Activated CD4-positive, alpha-beta T cell treated with anti-CD3 and anti-CD28 coated beads, Interleukin-2, amount 50 U/mL, for 24 hours (primary cell): Measurements from ENCODE around the gene IL18.
"Not testable (repeated sequence)": the region's sequence is repeated elsewhere in the genome, so short reads cannot be mapped to it uniquely, and the experiment has no call there.

Experiments
- DNase-seq, 2 donors: peaks; one replicate each; pipeline ENCODE4 v3.0.0-alpha.2; 2020; ENCODE audit warnings: low read depth in 1 of 2, low spot score in 1 of 2

The IL18 gene

DNA sequence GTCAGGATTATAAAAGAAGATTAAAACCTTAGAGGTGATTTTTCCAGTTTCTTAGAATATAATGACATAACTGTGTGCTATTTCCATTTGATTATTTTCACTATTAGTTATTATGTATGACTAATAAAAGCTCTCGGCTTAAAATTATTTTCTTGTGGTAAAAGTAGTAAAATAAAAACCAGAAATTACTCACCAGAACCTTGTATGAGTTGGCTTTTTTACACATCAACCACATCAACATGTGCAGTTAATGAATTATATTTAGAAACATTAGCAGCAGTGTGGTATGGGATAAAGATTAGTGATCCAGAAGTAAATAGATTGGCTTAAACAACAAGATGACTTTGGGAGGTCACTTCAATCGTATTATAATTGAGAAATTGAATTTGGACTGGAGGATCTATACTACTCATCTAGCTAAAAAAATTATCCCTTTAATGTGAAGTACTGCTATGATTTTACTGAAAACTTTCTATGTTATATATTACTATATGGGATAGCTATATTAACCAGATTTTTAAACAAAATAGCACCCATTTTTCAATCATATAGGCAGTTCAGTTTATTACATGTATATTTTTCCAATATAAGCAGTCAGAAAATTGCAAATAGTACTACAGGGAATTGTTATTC lies 8.6 kb upstream of the IL18 start:
- DNase-seq: no peak

DNA sequence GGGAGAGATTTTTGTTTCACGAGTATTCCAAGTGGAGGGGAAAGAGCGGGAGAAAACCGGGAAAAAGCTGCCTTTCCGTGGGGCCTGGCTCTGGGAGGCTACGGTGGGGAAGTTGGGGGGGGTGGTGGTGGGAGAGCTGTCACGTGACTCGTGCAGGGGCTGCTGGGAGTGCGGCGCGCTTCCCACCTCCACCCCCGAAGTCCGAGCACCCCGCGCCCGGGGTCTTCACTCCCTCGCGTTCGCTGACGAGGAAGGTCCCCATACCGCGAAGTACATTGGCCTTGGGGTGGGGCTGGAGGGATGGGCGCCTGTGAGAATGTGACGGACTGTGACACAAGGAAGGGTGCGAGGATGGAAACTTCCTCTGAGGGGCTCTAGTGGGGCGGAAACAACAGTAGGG lies 3.3 kb upstream of the IL18 start, which contains the start of gene TEX12:
Gene TEX12, plus strand, starts transcription at position 228 of the 400 bp plus-strand sequence. CDS start 1,897 bp downstream, outside the sequence.
- no peak for DNase-seq

DNA sequence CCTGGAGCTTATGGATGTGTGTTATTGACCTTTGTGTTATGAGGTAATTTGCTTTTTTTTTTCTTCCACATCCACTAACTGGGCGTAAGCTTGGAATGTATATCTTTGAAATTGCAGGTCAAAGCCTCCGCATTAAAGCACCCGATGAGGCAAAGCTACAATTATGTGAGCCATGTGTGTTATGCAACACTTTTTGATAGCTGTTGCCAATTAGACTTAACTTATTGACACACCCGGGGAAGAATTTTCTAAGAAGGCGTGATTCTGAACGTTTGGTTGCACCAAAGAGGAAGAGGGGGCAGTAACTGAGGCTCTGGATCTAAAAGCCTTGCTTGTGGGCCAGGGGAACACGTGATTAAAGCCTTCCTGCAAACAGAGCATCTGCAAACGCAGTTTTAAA lies 2.7 kb upstream of the IL18 start:
- no peak for DNase-seq

DNA sequence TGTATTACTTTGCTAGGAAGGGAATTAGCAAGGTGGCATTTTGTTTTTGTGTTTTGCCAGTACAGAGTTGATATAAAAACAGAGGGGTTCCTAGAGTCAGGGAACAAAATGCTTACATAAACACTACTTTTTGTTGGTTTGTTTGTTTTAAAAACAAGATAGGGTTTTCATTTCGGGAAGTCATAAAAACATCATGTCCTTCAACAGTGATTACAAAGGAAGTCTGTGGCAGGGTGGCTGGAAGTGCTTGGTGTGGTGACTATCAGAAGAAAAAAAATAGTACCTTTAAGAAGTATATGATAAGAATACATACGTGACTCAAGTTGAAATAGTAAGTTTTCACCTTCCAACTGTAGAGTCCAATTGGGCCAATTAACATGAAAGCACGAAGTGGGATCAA lies 1.2 kb upstream of the IL18 start:
- DNase-seq: no peak

DNA sequence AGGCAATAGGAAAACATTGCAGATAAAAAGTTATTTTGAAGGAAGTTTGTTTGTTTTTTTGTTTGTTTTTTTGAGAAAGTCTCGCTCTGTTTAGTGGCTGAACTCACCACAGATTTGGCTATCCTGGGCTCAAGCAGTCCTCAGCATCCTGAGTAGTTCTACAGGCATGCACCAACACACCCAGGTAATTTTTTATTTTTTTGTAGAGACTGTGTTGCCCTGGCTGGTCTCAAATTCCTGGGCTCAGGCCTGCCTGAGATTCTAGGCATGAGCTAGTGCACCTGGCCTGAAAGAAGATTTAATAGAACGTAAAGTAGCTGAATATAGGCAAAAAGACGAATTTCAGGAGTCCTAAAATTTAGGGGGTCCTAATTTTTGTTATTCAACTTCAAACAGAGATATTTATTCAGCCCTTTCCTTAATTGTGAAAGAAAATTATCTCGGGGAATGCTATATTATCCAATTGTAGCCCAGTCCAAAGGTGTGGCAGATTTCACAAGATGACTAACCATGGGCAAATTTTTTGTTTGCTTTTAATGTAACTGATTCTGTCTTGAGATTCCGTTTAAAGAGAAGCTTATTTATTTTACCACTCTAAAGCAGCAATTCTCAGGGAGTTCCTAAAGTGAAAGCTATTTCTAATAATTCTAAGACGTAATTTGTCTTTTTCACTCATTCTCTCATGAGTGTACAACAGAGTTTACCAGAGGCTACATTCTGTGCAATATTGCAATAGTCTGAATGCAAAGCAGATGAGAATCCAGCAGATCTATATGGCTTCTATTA lies 940 bp downstream of the IL18 start:
- DNase-seq: no peak

DNA sequence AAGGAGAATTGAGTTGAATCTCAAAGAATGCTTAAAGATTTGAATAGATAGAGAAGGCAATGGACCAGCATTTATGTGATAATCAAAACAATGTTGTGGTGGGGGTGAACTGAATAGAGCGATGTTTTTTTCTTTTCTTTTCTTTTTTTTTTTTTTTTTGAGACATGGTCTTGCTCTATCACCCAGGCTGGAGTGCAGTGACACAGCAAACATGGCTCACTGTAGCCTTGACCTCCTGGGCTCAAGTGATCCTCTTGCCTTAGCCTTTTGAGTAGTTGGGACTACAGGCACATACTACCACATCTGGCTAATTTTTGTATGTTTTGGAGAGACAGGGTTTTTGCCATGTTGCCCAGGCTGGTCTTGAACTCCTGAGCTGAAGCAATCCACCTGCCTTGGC lies 1.7 kb downstream of the IL18 start:
- DNase-seq: not testable (repeated sequence)

DNA sequence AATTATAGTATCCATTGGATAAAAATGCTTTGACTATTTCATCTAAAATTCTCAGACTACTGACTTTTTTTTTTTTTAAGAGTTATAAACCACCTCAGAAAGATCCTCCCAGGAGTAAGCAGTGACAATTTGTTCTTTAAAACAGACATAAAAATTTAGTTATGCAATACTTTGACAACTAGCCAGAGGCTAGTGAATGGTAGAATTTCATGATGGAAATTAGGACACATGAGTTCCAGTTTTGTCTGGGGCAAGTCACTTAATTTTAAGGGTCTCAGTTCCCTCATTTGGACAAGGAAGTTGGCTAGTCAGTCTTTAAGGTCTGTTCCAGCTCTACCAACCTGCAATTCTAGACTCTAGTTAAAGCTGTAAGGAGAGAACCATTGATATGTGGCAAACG lies 2.9 kb downstream of the IL18 start:
- DNase-seq: no peak

DNA sequence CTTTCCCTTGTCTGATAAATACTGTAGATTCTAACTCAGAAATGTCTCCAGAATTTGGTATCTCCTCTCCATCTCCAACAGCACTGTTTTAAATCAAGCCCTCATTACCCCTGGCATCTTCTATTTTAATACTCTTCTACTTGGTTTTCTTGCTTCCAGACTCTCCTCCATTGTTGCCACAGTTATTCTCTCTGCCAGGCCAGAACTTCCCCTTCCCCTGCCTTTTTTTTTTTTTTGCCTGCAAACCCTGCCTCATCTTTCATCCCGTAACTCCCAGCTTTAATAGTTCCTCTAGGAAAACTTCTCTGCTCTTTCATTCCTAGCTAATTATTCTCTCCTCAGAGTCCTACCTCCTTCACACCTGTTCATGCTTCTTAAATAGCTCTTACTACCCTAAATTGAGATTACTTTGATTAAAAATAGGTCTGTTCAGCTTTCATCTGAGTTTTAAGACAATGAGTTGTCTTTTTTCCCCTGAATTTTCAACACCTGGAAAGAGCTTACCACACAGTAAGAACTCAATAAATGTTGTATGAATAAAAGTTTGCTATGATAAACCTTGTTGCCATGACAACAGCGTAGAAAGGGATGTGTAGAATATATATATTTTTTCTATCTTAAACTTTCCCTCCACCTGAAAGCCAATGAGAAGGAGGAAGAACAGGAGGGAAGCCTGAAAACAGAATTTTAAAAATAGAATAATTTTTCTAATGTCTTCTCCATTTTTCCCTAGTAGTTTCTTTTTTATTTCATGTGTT lies 3.6 kb downstream of the IL18 start:
- DNase-seq: no peak

DNA sequence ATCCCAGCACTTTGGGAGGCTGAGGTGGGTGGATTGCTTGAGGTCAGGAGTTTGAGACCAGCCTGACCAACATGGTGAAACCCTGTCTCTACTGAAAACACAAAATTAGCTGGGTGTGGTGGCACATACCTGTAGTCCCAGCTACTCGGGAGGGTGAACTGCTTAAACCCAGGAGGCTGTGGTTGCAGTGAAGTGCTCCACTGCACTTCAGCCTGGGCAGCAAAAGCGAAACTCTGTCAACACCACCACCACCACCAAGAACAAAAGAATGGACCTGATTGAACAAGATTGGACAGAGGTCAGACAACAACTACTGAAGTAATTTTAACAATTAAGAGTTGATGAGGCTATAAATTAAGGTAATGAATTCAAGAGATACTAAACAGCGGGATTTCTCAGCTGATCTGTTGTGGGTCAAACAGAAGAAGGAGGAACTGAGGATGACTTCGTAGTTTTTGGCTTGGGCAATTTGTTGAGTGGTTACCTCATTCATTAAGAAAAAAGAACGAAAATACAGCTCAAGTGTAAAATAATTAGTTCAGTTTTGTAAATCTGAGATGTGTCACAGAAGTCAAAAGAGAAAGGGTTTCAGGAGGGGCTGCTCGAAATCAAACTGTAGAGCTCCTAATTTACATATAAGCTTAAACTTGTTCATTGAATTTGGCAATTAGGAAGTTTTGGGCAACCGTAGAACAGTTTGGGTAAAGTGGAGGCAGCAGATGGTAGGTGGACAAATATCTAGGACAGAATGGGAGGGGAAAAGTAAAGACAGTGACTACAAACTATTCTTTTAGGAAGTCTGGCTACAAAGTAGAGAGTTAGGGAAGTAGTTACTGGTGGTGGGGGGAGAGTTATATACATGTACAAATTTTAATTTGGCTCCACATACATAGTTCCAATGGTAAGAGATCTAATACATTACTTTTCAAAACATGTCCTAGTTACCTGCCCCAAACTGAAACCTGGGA lies 4.5 kb downstream of the IL18 start:
- DNase-seq: no peak

DNA sequence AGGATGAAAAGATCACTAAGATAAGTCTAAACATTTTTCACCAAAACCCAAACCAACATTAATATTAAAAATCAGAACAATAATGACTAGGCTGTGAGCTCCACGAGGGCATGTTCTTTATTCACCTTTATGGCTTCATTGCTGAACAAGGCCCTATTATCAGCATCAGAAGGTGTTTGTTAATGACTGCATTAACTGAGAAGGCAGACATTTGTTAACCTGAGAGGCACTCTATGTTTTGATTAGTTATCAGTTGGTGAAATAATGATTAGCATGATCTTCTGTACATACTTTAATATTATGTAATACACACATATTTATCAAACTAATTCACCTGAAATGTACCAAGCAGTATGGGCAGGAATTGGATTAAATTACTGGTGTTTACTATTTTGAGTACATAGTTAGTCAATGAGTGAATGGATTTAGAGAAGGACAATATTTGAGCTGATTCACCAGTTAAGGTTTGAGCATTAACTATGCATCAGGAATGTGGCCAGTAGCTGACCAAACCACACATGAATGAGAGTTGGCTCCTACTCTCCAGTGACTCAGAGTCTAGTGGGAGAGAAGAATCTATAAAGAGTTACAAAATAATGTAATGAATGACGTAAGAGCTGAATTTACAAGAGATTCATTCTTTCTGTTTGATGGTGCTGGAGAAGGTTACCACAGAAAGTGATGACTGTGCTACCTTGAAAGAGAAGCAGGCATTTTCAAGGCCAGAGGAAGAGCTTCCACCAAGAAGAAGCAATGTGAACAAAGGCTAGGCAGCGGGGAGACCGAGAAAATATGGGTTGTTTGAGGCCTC lies 6.7 kb downstream of the IL18 start:
- DNase-seq: no peak

DNA sequence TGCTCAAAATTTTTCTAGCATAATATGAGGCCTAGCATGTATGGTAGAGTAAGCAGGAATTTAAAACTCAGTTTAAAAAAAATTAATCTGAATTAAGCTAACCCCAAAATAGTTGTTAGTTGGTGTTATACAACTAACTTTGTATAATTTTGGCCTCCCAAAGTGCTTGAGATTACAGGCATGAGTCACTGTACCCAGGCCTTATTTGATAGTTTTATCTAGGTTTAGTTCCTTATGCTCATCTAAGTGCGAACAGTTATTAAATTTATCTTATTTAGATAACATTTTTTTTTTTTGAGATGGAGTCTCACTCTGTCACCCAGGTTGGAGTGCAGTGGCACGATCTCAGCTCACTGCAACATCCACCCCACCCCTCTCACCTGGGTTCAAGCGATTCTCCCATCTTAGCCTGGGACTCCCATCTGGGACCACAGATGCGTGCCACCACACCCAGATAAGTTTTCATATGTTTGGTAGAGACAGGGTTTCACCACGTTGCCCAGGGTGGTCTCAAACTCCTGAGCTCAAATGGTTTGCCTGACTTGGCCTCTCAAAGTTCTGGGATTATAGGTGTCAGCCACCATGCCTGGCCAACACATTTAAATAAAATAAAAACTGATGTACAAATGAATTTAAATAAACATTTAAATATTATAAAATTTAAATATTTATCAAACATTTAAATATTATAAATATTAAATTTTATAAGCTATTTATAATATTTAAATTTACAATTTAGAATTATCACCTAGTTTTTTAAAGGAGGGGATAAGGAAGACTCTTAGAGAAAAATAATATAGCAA lies 7.5 kb downstream of the IL18 start:
- no peak for DNase-seq

DNA sequence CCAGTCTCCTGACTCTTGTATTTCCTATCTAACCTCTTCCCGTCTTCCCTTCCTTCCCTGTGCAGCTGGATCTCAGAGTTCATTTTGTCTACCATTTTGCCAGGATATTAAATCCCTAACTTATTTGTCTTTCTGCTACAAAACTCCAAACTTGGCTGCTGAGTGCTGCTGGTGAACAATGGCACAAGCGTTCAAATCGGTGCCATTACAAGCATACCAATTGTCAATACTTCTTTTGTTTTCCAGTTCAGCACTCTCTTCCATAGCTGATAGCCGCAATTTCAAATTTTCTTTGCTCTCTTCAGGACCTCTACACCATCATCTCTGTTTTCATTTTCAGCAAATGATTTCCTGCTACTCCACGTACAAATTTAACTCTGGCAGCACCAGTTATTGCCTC lies 13.4 kb downstream of the IL18 start:
- no peak for DNase-seq

DNA sequence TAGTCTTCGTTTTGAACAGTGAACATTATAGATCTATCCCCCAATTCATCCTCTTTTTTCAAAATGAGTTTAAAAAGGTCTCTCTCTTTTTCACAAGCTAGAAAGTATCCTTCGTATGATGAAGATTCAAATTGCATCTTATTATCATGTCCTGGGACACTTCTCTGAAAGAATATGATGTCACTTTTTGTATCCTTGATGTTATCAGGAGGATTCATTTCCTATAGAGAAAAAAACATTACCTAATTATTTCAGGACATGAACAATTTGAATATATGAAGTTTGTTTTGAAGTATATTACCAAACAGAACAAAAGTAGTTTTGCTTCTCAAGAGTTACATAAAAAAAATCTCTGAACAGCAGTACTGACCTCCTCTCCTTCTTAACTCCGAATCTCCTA lies 20.3 kb downstream of the IL18 start:
- DNase-seq: no peak

DNA sequence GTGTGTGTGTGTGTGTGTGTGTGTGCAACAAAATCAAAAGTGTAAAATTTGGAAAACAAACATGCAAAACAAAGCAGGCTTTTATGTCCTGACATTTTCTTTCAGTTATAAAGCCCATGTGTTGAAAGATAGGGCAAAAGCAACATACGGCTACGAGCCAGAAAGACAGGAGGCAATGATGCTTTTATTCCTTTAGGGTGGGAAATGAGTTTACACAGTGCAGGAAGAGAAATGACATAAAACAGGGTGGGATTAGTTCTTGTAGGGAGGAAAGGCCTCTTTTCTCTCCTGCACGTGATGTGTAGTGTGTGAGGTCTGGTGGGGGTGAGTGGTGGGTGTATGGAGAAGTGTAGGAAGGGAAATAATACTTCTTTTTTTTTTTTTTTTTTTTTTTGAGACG lies 29.4 kb downstream of the IL18 start:
- DNase-seq: no peak

DNA sequence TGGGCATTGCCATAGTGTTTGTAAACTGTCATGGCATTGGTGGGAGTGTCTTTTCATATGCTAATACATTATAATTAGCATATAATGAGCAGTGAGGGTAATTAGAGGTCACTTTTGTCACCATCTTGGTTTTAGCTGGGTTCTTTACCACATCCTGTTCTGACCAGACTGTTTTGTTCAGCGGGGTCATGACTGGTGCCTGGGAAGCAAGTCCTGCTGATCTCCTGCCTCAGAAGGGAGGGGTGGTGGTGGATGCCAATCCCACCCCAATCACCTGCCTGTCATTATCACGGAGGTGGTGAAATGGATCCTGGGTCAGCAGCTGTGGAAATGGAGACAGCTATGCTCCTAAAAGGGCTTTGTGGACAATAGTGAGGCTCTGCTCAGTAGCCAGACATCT lies 31.2 kb downstream of the IL18 start:
- no peak for DNase-seq

DNA sequence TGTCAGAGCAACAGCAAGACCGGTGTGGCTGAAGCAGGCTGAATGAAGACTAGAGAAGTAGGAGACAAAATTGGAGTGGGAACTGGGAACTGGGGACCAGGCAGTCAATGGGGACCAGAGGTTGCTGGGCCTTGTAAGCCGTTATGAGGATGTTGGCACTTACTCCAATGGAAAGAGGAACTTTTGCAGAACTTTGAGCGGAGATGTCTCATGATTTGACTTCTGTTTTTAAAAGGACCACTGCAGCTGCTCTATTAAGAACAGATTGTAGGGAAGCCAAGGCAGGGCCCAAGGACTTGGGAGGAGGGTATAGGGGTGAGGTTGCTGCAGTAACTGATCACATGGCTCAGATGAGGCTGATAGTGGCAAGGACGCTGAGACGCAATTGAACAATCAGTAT lies 34.2 kb downstream of the IL18 start:
- no peak for DNase-seq

DNA sequence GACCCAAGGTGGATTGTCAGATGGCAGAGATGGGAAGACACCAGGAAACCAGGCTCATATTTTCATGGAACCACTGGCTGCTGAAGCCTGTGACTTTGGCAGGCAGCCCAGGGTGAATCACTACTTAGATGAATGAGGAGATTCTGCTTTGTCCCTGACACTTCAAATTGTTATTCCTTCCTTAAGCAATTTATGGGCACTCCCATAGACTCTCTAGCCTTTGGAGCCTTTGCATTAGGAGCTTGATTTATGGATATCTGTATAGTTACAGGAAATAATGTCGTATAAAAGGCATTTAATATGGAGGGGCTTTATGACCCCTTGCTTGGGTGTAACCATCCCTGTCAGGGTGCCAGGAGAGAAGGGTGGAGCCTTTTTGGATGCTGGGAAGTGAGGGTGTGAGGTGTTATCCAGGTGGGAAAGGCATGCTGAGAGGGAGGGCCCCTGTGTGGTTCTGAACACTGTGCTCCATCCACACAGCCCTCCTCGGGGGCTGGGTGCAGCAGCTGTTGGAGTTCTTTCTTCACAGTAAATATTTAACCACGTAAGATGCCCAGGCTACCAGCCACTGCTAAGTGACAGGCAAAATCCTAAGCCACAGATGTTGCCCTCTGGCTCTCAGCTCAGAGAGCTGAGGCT lies 35.3 kb downstream of the IL18 start:
- DNase-seq: no peak

DNA sequence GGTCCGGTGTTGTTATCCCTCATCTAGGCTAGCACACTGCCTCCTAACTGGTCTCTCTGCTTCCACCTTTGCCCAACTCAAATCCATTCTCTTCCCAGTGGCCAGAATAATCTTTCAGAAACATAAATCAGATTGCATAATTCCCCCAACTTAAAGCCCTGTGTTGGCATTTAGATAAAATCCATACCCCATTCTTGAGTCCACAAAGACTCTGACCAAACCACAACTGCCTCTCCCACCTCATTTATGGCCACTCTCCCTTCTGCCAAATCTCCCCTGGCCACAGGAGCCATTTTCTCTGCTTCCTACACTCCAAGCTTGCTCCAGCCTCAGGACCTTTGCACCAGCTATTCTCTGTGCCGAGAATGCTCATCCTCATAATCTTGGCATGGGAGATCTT lies 36.8 kb downstream of the IL18 start:
- DNase-seq: no peak

DNA sequence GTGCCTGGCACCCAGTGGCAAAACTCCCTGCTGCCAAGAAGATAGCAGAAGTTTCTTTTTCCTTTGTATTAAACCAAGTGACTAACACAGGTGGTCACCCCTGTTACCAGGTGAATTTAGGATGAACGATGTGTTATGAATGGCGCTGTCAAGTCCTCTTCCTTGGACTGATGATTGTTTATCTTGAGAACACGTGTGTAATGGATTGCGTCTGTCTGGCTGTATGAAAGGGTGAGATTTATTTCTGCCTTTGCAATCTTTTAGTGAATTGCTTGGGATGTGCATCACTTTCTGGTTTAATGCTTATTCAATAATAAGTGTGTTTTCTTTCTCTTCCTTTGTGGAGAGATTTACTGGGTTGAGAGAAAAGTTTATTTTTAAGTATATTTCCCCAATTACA lies 40.8 kb downstream of the IL18 start:
- no peak for DNase-seq
